Cerebellar nuclear complex (tissue), 1 donor: ENCODE data around the gene MAST4.

Experiments
- DNase-seq, 2 experiments: peaks; one replicate each; lab custom pipeline; 2025; lab: John Stamatoyannopoulos, UW

The MAST4 gene

GRCh38 chr5:66595756-66596635, at the start of gene MAST4:
TSS of gene MAST4 (plus strand) at chr5:66596393. CDS start at chr5:66596656, 263 bp downstream.
- DNase-seq, result no peak

GRCh38 chr5:66546541-66546940, 49.7 kb upstream of the MAST4 start:
- no peak for DNase-seq

- no peak for DNase-seq
Measured at GRCh38 chr5:66551338-66551737, 44.9 kb upstream of the MAST4 start.

- DNase-seq, result no peak
Measured at GRCh38 chr5:66551945-66552344, 44.2 kb upstream of the MAST4 start.

- DNase-seq, result no peak
Measured at GRCh38 chr5:66553368-66553912, 42.8 kb upstream of the MAST4 start.

- DNase-seq, result no peak
Measured at GRCh38 chr5:66553916-66554575, 42.1 kb upstream of the MAST4 start.

GRCh38 chr5:66554884-66555283, 41.3 kb upstream of the MAST4 start:
- DNase-seq, result no peak

- no peak for DNase-seq
Measured at GRCh38 chr5:66558560-66558959, 37.6 kb upstream of the MAST4 start.

GRCh38 chr5:66560371-66560770, 35.8 kb upstream of the MAST4 start:
- no peak for DNase-seq

GRCh38 chr5:66561256-66561990, 34.8 kb upstream of the MAST4 start:
- no peak for DNase-seq

GRCh38 chr5:66565878-66566277, 30.3 kb upstream of the MAST4 start:
- no peak for DNase-seq

- no peak for DNase-seq
Measured at GRCh38 chr5:66567474-66567873, 28.7 kb upstream of the MAST4 start.

GRCh38 chr5:66570201-66570600, 26.0 kb upstream of the MAST4 start:
- DNase-seq, result no peak

GRCh38 chr5:66573733-66574132, 22.5 kb upstream of the MAST4 start:
- no peak for DNase-seq

- no peak for DNase-seq
Measured at GRCh38 chr5:66582499-66583165, 13.6 kb upstream of the MAST4 start.

- no peak for DNase-seq
Measured at GRCh38 chr5:66585291-66585690, 10.9 kb upstream of the MAST4 start.

- DNase-seq, result no peak
Measured at GRCh38 chr5:66587771-66588170, 8.4 kb upstream of the MAST4 start.

GRCh38 chr5:66596636-66597182, 516 bp downstream of the MAST4 start:
- no peak for DNase-seq

- DNase-seq, result no peak
Measured at GRCh38 chr5:66597183-66597757, 1.1 kb downstream of the MAST4 start.

- no peak for DNase-seq
Measured at GRCh38 chr5:66602621-66603020, 6.4 kb downstream of the MAST4 start.

GRCh38 chr5:66603164-66603563, 7.0 kb downstream of the MAST4 start:
- DNase-seq, result no peak
